ENCODE results near the gene TMEM98.
A peak's percentile ranks its signal among the peaks of the same experiment; 100 is the strongest.
"Not testable (repeated sequence)": the region's sequence is repeated elsewhere in the genome, so short reads cannot be mapped to it uniquely, and the experiment has no call there.

The TMEM98 gene

GRCh38 chr17:32962320-32962711 lies 34.4 kb downstream of the TMEM98 start:
- no peak overlapping the region for H3K4me3 ChIP-seq (ENCODE audit: low read depth, low read length)
- DNase-seq (ENCODE audit: low read depth): no peak
- TF ChIP-seq CTCF (conservative IDR thresholded peaks at IDR 0.05; ENCODE audit: low read depth, low read length): no peak

GRCh38 chr17:32964541-32964940 lies 36.6 kb downstream of the TMEM98 start:
- DNase-seq (ENCODE audit: low read depth): no peak
- no peak for TF ChIP-seq CTCF (conservative IDR thresholded peaks at IDR 0.05; ENCODE audit: low read depth, low read length)
- H3K4me3 ChIP-seq (ENCODE audit: low read depth, low read length): no peak overlapping the region

GRCh38 chr17:32969231-32969630 lies 41.3 kb downstream of the TMEM98 start:
- H3K4me3 ChIP-seq (ENCODE audit: low read depth, low read length); DNase-seq (ENCODE audit: low read depth): not testable (repeated sequence)

- TF ChIP-seq CTCF (conservative IDR thresholded peaks at IDR 0.05; ENCODE audit: low read depth, low read length): no peak
- DNase-seq (ENCODE audit: low read depth): no peak
- no peak overlapping the region for H3K4me3 ChIP-seq (ENCODE audit: low read depth, low read length)
These were observed 42.3 kb downstream of the TMEM98 start for GRCh38 chr17:32970281-32970680.

- no peak for TF ChIP-seq CTCF (conservative IDR thresholded peaks at IDR 0.05; ENCODE audit: low read depth, low read length)
- no peak overlapping the region for H3K4me3 ChIP-seq (ENCODE audit: low read depth, low read length)
- peak; percentile 46 for DNase-seq (ENCODE audit: low read depth)
These were observed 43.2 kb downstream of the TMEM98 start for GRCh38 chr17:32971171-32971570.

- no peak overlapping the region for H3K4me3 ChIP-seq (ENCODE audit: low read depth, low read length)
- TF ChIP-seq CTCF (conservative IDR thresholded peaks at IDR 0.05; ENCODE audit: low read depth, low read length): no peak
- DNase-seq (ENCODE audit: low read depth): no peak
These were observed 48.2 kb downstream of the TMEM98 start for GRCh38 chr17:32976131-32976530.

- TF ChIP-seq CTCF (conservative IDR thresholded peaks at IDR 0.05; ENCODE audit: low read depth, low read length): no peak
- no peak overlapping the region for H3K4me3 ChIP-seq (ENCODE audit: low read depth, low read length)
- DNase-seq (ENCODE audit: low read depth): no peak
These were observed 48.7 kb downstream of the TMEM98 start for GRCh38 chr17:32976605-32977004.

- H3K4me3 ChIP-seq (ENCODE audit: low read depth, low read length): no peak overlapping the region
- DNase-seq (ENCODE audit: low read depth): no peak
- no peak for TF ChIP-seq CTCF (conservative IDR thresholded peaks at IDR 0.05; ENCODE audit: low read depth, low read length)
These were observed 52.3 kb downstream of the TMEM98 start for GRCh38 chr17:32980230-32980629.

- not testable (repeated sequence) for H3K4me3 ChIP-seq (ENCODE audit: low read depth, low read length); DNase-seq (ENCODE audit: low read depth)
These were observed 53.7 kb downstream of the TMEM98 start for GRCh38 chr17:32981611-32982010.

Data from choroid plexus epithelial cell (primary cell).